HepG2 (cell line): Measurements from ENCODE around the gene MFAP3L.

Experiments used
- KLF6 ChIP-seq: IDR thresholded peaks from 2 replicates; pipeline ENCODE4 v1.8.0; 2016; ENCODE audit warnings: missing biosample characterization, missing genetic modification reagents
- MED1 ChIP-seq: sonication (generic); formaldehyde crosslinking; IDR thresholded peaks from 2 replicates; pipeline ENCODE4 v1.4.0; 2020; ENCODE audit warnings: missing genetic modification reagents
- SMARCE1 ChIP-seq: fragments of 450-650 bp; IDR thresholded peaks from 2 replicates; pipeline ENCODE4 v1.6.1; 2017; ENCODE audit warnings: borderline replicate concordance
- ZFP37 ChIP-seq: sonication (generic); formaldehyde crosslinking; IDR thresholded peaks from 2 replicates; pipeline ENCODE4 v1.4.0; 2020; ENCODE audit warnings: missing genetic modification reagents, borderline replicate concordance
- ZNF33B ChIP-seq: sonication (generic); formaldehyde crosslinking; IDR thresholded peaks from 2 replicates; pipeline ENCODE4 v1.5.1; 2020; ENCODE audit warnings: mild to moderate bottlenecking, missing genetic modification reagents
- TF ChIP-seq, protein P1 (sequence below), 2 experiments: fragments of 450-650 bp in 1 of 2; sonication (generic) in 1 of 2; formaldehyde crosslinking in 1 of 2; IDR thresholded peaks; 2 replicates each; pipeline versions ENCODE4 v1.6.1 to v1.8.0; 2016 to 2022; ENCODE audit warnings: antibody characterized with exemption in 1 of 2, mild to moderate bottlenecking in 1 of 2, missing genetic modification reagents in 1 of 2
- TF ChIP-seq, protein P2 (sequence below): sonication (generic); formaldehyde crosslinking; conservative IDR thresholded peaks from 2 replicates; pipeline ENCODE4 v1.4.0; 2020; ENCODE audit warnings: missing genetic modification reagents
- TF ChIP-seq, protein P3 (sequence below): IDR thresholded peaks from 2 replicates; pipeline ENCODE4 v1.6.1; 2016; ENCODE audit warnings: missing biosample characterization, missing genetic modification reagents, low read depth
- TF ChIP-seq, protein P4 (sequence below): sonication (generic); formaldehyde crosslinking; IDR thresholded peaks from 2 replicates; pipeline ENCODE4 v1.4.0; 2020; ENCODE audit warnings: mild to moderate bottlenecking, missing genetic modification reagents
- TF ChIP-seq, protein P5 (sequence below): sonication (generic); formaldehyde crosslinking; IDR thresholded peaks from 2 replicates; pipeline ENCODE4 v1.8.0; 2023; ENCODE audit warnings: mild to moderate bottlenecking, missing genetic modification reagents
- TF ChIP-seq, protein P6 (sequence below): IDR thresholded peaks from 2 replicates; pipeline ENCODE4 v1.4.0; 2020; ENCODE audit warnings: mild to moderate bottlenecking, missing genetic modification reagents

DNA sequence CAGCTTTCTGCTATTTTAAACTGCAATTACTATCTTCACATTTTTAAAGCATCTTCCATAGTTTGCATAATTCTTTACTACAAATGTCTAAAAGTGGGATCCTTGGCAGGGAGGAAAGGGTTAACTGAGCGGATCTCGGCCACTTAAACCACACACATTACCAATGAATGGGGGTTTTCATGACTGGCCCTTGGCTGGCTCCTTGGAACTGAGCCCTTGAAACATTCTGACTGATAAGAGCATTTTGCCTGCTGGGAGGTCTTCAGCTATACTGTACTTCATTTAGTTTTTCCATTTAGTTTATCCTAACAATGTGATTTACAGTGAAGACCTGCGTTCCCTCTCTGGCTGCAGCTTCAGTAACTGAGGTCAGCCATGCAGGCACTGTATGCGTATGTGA is 31.7 kb upstream of the MFAP3L start:
- no peak for TF ChIP-seq ZNF33B (CRISPR knock-in tag)
- TF ChIP-seq, protein P1, sequence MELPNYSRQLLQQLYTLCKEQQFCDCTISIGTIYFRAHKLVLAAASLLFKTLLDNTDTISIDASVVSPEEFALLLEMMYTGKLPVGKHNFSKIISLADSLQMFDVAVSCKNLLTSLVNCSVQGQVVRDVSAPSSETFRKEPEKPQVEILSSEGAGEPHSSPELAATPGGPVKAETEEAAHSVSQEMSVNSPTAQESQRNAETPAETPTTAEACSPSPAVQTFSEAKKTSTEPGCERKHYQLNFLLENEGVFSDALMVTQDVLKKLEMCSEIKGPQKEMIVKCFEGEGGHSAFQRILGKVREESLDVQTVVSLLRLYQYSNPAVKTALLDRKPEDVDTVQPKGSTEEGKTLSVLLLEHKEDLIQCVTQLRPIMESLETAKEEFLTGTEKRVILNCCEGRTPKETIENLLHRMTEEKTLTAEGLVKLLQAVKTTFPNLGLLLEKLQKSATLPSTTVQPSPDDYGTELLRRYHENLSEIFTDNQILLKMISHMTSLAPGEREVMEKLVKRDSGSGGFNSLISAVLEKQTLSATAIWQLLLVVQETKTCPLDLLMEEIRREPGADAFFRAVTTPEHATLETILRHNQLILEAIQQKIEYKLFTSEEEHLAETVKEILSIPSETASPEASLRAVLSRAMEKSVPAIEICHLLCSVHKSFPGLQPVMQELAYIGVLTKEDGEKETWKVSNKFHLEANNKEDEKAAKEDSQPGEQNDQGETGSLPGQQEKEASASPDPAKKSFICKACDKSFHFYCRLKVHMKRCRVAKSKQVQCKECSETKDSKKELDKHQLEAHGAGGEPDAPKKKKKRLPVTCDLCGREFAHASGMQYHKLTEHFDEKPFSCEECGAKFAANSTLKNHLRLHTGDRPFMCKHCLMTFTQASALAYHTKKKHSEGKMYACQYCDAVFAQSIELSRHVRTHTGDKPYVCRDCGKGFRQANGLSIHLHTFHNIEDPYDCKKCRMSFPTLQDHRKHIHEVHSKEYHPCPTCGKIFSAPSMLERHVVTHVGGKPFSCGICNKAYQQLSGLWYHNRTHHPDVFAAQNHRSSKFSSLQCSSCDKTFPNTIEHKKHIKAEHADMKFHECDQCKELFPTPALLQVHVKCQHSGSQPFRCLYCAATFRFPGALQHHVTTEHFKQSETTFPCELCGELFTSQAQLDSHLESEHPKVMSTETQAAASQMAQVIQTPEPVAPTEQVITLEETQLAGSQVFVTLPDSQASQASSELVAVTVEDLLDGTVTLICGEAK (IDR thresholded peaks at IDR 0.05), result no peak
- TF ChIP-seq, protein P1 (CRISPR knock-in tag; IDR thresholded peaks at IDR 0.05), result no peak
- no peak for TF ChIP-seq KLF6 (CRISPR knock-in tag)
- TF ChIP-seq SMARCE1, result no peak
- TF ChIP-seq, protein P2, sequence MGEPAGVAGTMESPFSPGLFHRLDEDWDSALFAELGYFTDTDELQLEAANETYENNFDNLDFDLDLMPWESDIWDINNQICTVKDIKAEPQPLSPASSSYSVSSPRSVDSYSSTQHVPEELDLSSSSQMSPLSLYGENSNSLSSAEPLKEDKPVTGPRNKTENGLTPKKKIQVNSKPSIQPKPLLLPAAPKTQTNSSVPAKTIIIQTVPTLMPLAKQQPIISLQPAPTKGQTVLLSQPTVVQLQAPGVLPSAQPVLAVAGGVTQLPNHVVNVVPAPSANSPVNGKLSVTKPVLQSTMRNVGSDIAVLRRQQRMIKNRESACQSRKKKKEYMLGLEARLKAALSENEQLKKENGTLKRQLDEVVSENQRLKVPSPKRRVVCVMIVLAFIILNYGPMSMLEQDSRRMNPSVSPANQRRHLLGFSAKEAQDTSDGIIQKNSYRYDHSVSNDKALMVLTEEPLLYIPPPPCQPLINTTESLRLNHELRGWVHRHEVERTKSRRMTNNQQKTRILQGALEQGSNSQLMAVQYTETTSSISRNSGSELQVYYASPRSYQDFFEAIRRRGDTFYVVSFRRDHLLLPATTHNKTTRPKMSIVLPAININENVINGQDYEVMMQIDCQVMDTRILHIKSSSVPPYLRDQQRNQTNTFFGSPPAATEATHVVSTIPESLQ, result no peak
- TF ChIP-seq, protein P3, sequence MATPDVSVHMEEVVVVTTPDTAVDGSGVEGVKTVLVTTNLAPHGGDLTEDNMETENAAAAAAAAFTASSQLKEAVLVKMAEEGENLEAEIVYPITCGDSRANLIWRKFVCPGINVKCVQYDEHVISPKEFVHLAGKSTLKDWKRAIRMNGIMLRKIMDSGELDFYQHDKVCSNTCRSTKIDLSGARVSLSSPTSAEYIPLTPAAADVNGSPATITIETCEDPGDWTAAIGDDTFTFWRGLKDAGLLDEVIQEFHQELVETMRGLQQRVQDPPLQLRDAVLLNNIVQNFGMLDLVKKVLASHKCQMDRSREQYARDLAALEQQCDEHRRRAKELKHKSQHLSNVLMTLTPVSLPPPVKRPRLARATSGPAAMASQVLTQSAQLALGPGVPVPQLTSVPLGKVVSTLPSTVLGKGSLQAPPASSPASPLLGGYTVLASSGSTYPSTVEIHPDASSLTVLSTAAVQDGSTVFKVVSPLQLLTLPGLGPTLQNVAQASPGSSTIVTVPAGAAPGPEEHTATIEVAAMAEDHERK (CRISPR knock-in tag), result no peak
- TF ChIP-seq, protein P4, sequence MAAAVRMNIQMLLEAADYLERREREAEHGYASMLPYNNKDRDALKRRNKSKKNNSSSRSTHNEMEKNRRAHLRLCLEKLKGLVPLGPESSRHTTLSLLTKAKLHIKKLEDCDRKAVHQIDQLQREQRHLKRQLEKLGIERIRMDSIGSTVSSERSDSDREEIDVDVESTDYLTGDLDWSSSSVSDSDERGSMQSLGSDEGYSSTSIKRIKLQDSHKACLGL (CRISPR knock-in tag), result no peak
- TF ChIP-seq, protein P5, sequence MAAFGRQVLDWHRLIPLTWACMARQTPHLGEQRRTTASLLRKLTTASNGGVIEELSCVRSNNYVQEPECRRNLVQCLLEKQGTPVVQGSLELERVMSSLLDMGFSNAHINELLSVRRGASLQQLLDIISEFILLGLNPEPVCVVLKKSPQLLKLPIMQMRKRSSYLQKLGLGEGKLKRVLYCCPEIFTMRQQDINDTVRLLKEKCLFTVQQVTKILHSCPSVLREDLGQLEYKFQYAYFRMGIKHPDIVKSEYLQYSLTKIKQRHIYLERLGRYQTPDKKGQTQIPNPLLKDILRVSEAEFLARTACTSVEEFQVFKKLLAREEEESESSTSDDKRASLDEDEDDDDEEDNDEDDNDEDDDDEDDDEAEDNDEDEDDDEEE, result no peak
- TF ChIP-seq, protein P6, sequence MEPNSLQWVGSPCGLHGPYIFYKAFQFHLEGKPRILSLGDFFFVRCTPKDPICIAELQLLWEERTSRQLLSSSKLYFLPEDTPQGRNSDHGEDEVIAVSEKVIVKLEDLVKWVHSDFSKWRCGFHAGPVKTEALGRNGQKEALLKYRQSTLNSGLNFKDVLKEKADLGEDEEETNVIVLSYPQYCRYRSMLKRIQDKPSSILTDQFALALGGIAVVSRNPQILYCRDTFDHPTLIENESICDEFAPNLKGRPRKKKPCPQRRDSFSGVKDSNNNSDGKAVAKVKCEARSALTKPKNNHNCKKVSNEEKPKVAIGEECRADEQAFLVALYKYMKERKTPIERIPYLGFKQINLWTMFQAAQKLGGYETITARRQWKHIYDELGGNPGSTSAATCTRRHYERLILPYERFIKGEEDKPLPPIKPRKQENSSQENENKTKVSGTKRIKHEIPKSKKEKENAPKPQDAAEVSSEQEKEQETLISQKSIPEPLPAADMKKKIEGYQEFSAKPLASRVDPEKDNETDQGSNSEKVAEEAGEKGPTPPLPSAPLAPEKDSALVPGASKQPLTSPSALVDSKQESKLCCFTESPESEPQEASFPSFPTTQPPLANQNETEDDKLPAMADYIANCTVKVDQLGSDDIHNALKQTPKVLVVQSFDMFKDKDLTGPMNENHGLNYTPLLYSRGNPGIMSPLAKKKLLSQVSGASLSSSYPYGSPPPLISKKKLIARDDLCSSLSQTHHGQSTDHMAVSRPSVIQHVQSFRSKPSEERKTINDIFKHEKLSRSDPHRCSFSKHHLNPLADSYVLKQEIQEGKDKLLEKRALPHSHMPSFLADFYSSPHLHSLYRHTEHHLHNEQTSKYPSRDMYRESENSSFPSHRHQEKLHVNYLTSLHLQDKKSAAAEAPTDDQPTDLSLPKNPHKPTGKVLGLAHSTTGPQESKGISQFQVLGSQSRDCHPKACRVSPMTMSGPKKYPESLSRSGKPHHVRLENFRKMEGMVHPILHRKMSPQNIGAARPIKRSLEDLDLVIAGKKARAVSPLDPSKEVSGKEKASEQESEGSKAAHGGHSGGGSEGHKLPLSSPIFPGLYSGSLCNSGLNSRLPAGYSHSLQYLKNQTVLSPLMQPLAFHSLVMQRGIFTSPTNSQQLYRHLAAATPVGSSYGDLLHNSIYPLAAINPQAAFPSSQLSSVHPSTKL, result no peak
- no peak for TF ChIP-seq ZFP37 (CRISPR knock-in tag)
- no peak for TF ChIP-seq MED1 (CRISPR knock-in tag)
